ENCODE measurements around the gene MINPP1. TPM values are rescaled to one million over a fixed set of nuclear protein-coding genes. Genes with fewer than 3 reads are reported as not detected.

The MINPP1 gene
- total RNA-seq, 1 donor from 2014 or later, result 15.9 TPM

GRCh38 chr10:87518937-87519336 is 14.2 kb downstream of the MINPP1 start:
- ATAC-seq, result no peak

GRCh38 chr10:87519582-87519981 is 14.9 kb downstream of the MINPP1 start:
- no peak for ATAC-seq
- DNase-seq (ENCODE audit: low spot score), result no peak

More at GRCh38 chr10:87518937-87519336, 14.2 kb downstream of the MINPP1 start:
- DNase-seq (ENCODE audit: low spot score), result no peak

GRCh38 chr10:87523731-87524130 is 19.0 kb downstream of the MINPP1 start:
- DNase-seq (ENCODE audit: low spot score), result no peak
- no peak for ATAC-seq

GRCh38 chr10:87524296-87524695 is 19.6 kb downstream of the MINPP1 start:
- ATAC-seq, result no peak
- DNase-seq (ENCODE audit: low spot score), result no peak

GRCh38 chr10:87531908-87532622 is 27.4 kb downstream of the MINPP1 start:
- ATAC-seq (peak; percentile 49), DNase-seq (ENCODE audit: low spot score) (no peak)

GRCh38 chr10:87532696-87533095 is 28.0 kb downstream of the MINPP1 start:
- no peak for ATAC-seq
- DNase-seq (ENCODE audit: low spot score), result no peak

- no peak for DNase-seq (ENCODE audit: low spot score)
Observed at GRCh38 chr10:87534173-87534858, 29.6 kb downstream of the MINPP1 start.

GRCh38 chr10:87538092-87539015 is 33.7 kb downstream of the MINPP1 start:
- DNase-seq (ENCODE audit: low spot score) (no peak), ATAC-seq (no peak)

More at GRCh38 chr10:87534173-87534858, 29.6 kb downstream of the MINPP1 start:
- peak; percentile 51 for ATAC-seq

- ATAC-seq (no peak), DNase-seq (ENCODE audit: low spot score) (no peak)
Observed at GRCh38 chr10:87541114-87541513, 36.4 kb downstream of the MINPP1 start.

GRCh38 chr10:87544721-87545120 is 40.0 kb downstream of the MINPP1 start:
- no peak for DNase-seq (ENCODE audit: low spot score)
- no peak for ATAC-seq

GRCh38 chr10:87545783-87546182 is 41.1 kb downstream of the MINPP1 start:
- DNase-seq (ENCODE audit: low spot score) (no peak), ATAC-seq (no peak)

- ATAC-seq (peak; percentile 35), DNase-seq (ENCODE audit: low spot score) (no peak)
Observed at GRCh38 chr10:87546210-87546609, 41.5 kb downstream of the MINPP1 start.

- DNase-seq (ENCODE audit: low spot score) (no peak), ATAC-seq (no peak)
Observed at GRCh38 chr10:87546971-87547413, 42.3 kb downstream of the MINPP1 start.

GRCh38 chr10:87547734-87548311 is 43.1 kb downstream of the MINPP1 start:
- ATAC-seq (peak; percentile 55), DNase-seq (ENCODE audit: low spot score) (no peak)

GRCh38 chr10:87550741-87551140 is 46.0 kb downstream of the MINPP1 start:
- DNase-seq (ENCODE audit: low spot score) (no peak), ATAC-seq (no peak)

- ATAC-seq (no peak), DNase-seq (ENCODE audit: low spot score) (no peak)
Observed at GRCh38 chr10:87551326-87551725, 46.6 kb downstream of the MINPP1 start.

- DNase-seq (ENCODE audit: low spot score), result no peak
- no peak for ATAC-seq
Observed at GRCh38 chr10:87552248-87552929, 47.7 kb downstream of the MINPP1 start.

GRCh38 chr10:87557409-87557808 is 52.7 kb downstream of the MINPP1 start:
- DNase-seq (ENCODE audit: low spot score) (no peak), ATAC-seq (peak; percentile 66)

- ATAC-seq, result no peak
- no peak for DNase-seq (ENCODE audit: low spot score)
Observed at GRCh38 chr10:87558333-87558732, 53.6 kb downstream of the MINPP1 start.

- ATAC-seq, result no peak
- no peak for DNase-seq (ENCODE audit: low spot score)
Observed at GRCh38 chr10:87559392-87559791, 54.7 kb downstream of the MINPP1 start.
